Dedifferentiated amniotic fluid mesenchymal stem cell (primary cell): Measurements from ENCODE around the gene CAMK2N1.

Experiments used
- DNase-seq: peaks from one replicate; pipeline ENCODE4 v3.0.0-alpha.2; 2016; ENCODE audit errors: extremely low spot score

The CAMK2N1 gene

GRCh38 chr1:20443703-20444586, 42.1 kb downstream of the CAMK2N1 start:
- no peak for DNase-seq

GRCh38 chr1:20442920-20443625, 42.9 kb downstream of the CAMK2N1 start:
- DNase-seq: no peak

GRCh38 chr1:20440785-20441200, 45.2 kb downstream of the CAMK2N1 start:
- no peak for DNase-seq

DNA sequence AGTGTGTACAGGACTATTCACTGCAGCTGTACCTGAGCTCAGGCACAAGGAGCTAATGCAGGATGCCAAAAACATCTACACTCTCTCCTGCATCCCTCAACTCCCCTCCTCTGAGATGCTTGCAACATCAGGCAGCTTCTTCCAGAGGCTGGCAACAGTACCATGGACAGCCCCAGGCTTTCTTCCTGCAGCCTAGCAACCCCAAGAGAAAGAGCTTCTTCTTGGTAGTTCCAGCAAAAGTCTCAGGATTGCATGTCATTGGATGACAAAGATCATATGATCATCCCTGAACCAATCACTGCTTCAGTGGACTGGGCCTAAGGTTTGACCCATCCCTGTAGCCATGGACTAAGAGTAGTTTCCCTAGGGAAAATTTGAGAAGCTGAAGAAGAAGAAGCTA, 46.7 kb downstream of the CAMK2N1 start:
- no peak for DNase-seq

DNA sequence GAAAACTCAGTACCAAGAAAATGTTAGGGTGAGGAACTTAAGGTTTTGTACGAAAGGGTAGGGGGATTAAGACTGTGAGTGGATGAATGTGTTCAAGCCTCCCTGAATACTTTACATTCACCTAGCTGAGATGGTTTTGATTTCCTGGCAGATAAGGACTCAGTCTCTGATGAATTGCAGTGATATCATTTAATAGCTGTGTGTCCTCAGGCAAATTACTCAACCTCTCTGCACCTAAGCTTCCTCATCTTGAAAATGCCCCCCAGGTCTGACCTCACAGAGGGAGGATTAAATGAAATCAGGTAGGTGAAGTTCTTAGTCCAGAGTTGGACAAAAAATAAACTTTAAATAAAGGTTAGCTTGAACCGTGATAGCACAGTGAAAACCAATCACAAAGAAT, 48.4 kb downstream of the CAMK2N1 start:
- DNase-seq: no peak

DNA sequence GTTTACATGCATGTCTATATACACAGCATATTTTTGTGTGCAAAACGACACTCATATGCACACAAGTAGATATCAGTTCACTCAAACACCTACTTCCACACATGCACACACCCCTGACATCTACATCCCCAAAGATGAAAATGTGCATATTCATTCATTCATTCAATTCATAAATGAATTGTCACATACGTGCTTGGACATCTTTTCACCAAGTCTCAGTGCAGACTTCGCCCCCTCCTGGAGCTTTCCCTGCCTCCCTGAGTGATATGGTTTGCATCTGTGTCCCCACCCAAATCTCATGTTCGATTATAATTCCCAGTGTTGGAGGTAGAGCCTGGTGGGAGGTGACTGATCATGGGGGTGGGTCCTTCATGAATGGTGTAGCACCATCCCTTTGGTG, 53.1 kb downstream of the CAMK2N1 start:
- no peak for DNase-seq
